HepG2 (cell line): ENCODE measurements around the gene SLC20A1. TPM values are rescaled to one million over a fixed set of nuclear protein-coding genes. Genes with fewer than 3 reads are reported as not detected.
A peak's percentile ranks its signal among the peaks of the same experiment; 100 is the strongest.

Source experiments
- CEBPG ChIP-seq: IDR thresholded peaks from 2 replicates; pipeline ENCODE4 v1.6.1; 2016
- FOXP1 ChIP-seq, 2 experiments: fragments of 450-650 bp in 1 of 2; IDR thresholded peaks; 2 replicates each; pipeline ENCODE4 v1.6.1; 2017 to 2018; ENCODE audit warnings: antibody characterized with exemption in 1 of 2
- HOXA5 ChIP-seq: sonication (generic); formaldehyde crosslinking; IDR thresholded peaks from 2 replicates; pipeline ENCODE4 v1.4.0; 2020; ENCODE audit warnings: missing genetic modification reagents
- JUND ChIP-seq: sonication (generic); formaldehyde crosslinking; IDR thresholded peaks from 2 replicates; pipeline ENCODE4 v1.8.0; 2022; ENCODE audit warnings: mild to moderate bottlenecking, missing genetic modification reagents
- NCOA1 ChIP-seq: sonication (generic); formaldehyde crosslinking; IDR thresholded peaks from 2 replicates; pipeline ENCODE4 v1.9.0; 2021; ENCODE audit warnings: missing genetic modification reagents
- NKX3-1 ChIP-seq: sonication (generic); formaldehyde crosslinking; IDR thresholded peaks from 2 replicates; pipeline ENCODE4 v1.5.0; 2020; ENCODE audit warnings: missing genetic modification reagents
- NR2C2 ChIP-seq: sonication (generic); formaldehyde crosslinking; IDR thresholded peaks from 2 replicates; pipeline ENCODE4 v1.4.0; 2020; ENCODE audit warnings: missing genetic modification reagents, mild to moderate bottlenecking, moderate library complexity, borderline replicate concordance
- RCOR2 ChIP-seq: IDR thresholded peaks from 2 replicates; pipeline ENCODE4 v1.6.1; 2016; ENCODE audit warnings: missing biosample characterization, missing genetic modification reagents
- REL ChIP-seq: sonication (generic); formaldehyde crosslinking; conservative IDR thresholded peaks from 2 replicates; pipeline ENCODE4 v1.8.0; 2022; ENCODE audit warnings: mild to moderate bottlenecking, missing genetic modification reagents, moderate library complexity
- SMYD3 ChIP-seq: sonication (generic); formaldehyde crosslinking; IDR thresholded peaks from 2 replicates; pipeline ENCODE4 v1.8.1; 2023; ENCODE audit warnings: mild to moderate bottlenecking, missing genetic modification reagents
- TARDBP ChIP-seq: sonication (generic); formaldehyde crosslinking; IDR thresholded peaks from 2 replicates; pipeline ENCODE4 v1.8.0; 2022; ENCODE audit warnings: mild to moderate bottlenecking, missing genetic modification reagents
- TFE3 ChIP-seq: IDR thresholded peaks from 2 replicates; pipeline ENCODE4 v1.6.1; 2016
- ZBTB42 ChIP-seq: sonication (generic); formaldehyde crosslinking; IDR thresholded peaks from 2 replicates; pipeline ENCODE4 v1.5.0; 2020; ENCODE audit warnings: mild to moderate bottlenecking, missing genetic modification reagents
- ZBTB46 ChIP-seq: sonication (generic); formaldehyde crosslinking; IDR thresholded peaks from 2 replicates; pipeline ENCODE4 v1.4.0; 2020; ENCODE audit warnings: mild to moderate bottlenecking, missing genetic modification reagents, borderline replicate concordance
- ZFY ChIP-seq: sonication (generic); formaldehyde crosslinking; IDR thresholded peaks from 2 replicates; pipeline ENCODE4 v1.4.0; 2020; ENCODE audit warnings: missing genetic modification reagents
- ZNF230 ChIP-seq: sonication (generic); formaldehyde crosslinking; IDR thresholded peaks from 2 replicates; pipeline ENCODE4 v1.4.0; 2020; ENCODE audit warnings: mild to moderate bottlenecking, missing genetic modification reagents
- ZNF337 ChIP-seq: sonication (generic); formaldehyde crosslinking; IDR thresholded peaks from 2 replicates; pipeline ENCODE4 v1.5.1; 2020; ENCODE audit warnings: missing genetic modification reagents, low read depth, mild to moderate bottlenecking, borderline replicate concordance
- ZNF7 ChIP-seq: IDR thresholded peaks from 2 replicates; pipeline ENCODE4 v1.6.1; 2016; ENCODE audit warnings: missing biosample characterization, missing genetic modification reagents
- ZNF724P ChIP-seq: sonication (generic); formaldehyde crosslinking; IDR thresholded peaks from 2 replicates; pipeline ENCODE4 v1.8.0; 2022; ENCODE audit warnings: missing genetic modification reagents, borderline replicate concordance
- ZNF770 ChIP-seq: sonication (generic); formaldehyde crosslinking; IDR thresholded peaks from 2 replicates; pipeline ENCODE4 v1.5.0; 2020; ENCODE audit warnings: mild to moderate bottlenecking, missing genetic modification reagents
- ZSCAN22 ChIP-seq: sonication (generic); formaldehyde crosslinking; IDR thresholded peaks from 2 replicates; pipeline ENCODE4 v1.4.0; 2020; ENCODE audit warnings: mild to moderate bottlenecking, missing genetic modification reagents
- ZSCAN5A ChIP-seq: sonication (generic); formaldehyde crosslinking; IDR thresholded peaks from 2 replicates; pipeline ENCODE4 v1.8.0; 2022; ENCODE audit warnings: mild to moderate bottlenecking, missing genetic modification reagents, borderline replicate concordance
- polyA plus RNA-seq, 8 experiments: library from polyadenylated mRNA; depleted of rRNA in 3 of 8; stranded (reverse) in 7 of 8; unstranded in 1 of 8; fragments of >200 nt; fragmentation: Illumina TruSeq in 4 of 8; extraction: Trizol in 4 of 8; gene quantifications; 2 replicates each; pipeline versions ENCODE4 v1.2.1 to v1.2.3, GENCODE V29; 2011 to 2016; ENCODE audit warnings: low read depth in 4 of 8, missing spikeins in 1 of 8, mixed read lengths in 1 of 8; ENCODE audit not compliant: insufficient read depth in 1 of 8
- total RNA-seq, 5 experiments: library from RNA; depleted of rRNA; stranded (reverse); fragments of >200 nt; fragmentation: Illumina TruSeq; extraction: Trizol; gene quantifications; 2 replicates each; pipeline ENCODE4 v1.2.3, GENCODE V29; 2016; ENCODE audit warnings: low read depth in 1 of 5

SLC20A1 gene
- total and polyA plus RNA-seq, 2 of the 13 experiments (the other 11 are each of a cell fraction or from before 2014, with no cell fraction given), result 54.0 to 85.9 TPM

- TF ChIP-seq ZNF724P (CRISPR knock-in tag) (peak; percentile 84; the same call in 1 of the 2 replicates), REL (CRISPR knock-in tag) (peak; percentile 86), FOXP1 (IDR thresholded peaks at IDR 0.05) (no peak), FOXP1 (CRISPR knock-in tag; IDR thresholded peaks at IDR 0.05) (peak; percentile 42; the same call in 1 of the 2 replicates), ZNF770 (CRISPR knock-in tag) (peak; percentile 78), ZNF230 (0 out of 2 replicates have a peak, but pooled peaks have one; percentile 61), ZNF7 (CRISPR knock-in tag) (no peak), ZFY (CRISPR knock-in tag) (peak; percentile 79), NCOA1 (no peak), ZBTB42 (CRISPR knock-in tag) (peak; percentile 83; the same call in 1 of the 2 replicates), NKX3-1 (CRISPR knock-in tag) (peak; percentile 53; the same call in 1 of the 2 replicates), CEBPG (CRISPR knock-in tag) (peak; percentile 28; the same call in 1 of the 2 replicates), ZSCAN22 (CRISPR knock-in tag) (0 out of 2 replicates have a peak, but pooled peaks have one; percentile 7), NR2C2 (CRISPR knock-in tag) (peak; percentile 90), JUND (CRISPR knock-in tag) (peak; percentile 84), ZSCAN5A (CRISPR knock-in tag) (peak; percentile 45; the same call in 1 of the 2 replicates), ZBTB46 (0 out of 2 replicates have a peak, but pooled peaks have one; percentile 12), TARDBP (CRISPR knock-in tag) (no peak), RCOR2 (CRISPR knock-in tag) (no peak; the same call in 1 of the 2 replicates), TFE3 (peak; percentile 88), HOXA5 (CRISPR knock-in tag) (peak; percentile 87), SMYD3 (CRISPR knock-in tag) (0 out of 2 replicates have a peak, but pooled peaks have one; percentile 38), ZNF337 (CRISPR knock-in tag) (no peak)
These were observed at the start of gene SLC20A1 (continued) for GRCh38 chr2:112645310-112646101.
